HG03575 (cell line): ENCODE data around the gene PLEKHA6.

ENCODE experiments used
- ATAC-seq: cut with Tn5 transposase; IDR thresholded peaks from one replicate; pipeline ENCODE4 v1.9.1; 2021; ENCODE audit not compliant: unreplicated experiment, insufficient number of reproducible peaks, low FRiP score; ENCODE audit errors: extremely low read depth

PLEKHA6 gene

GRCh38 chr1:204190212-204191211 is 169.2 kb downstream of the PLEKHA6 start:
- no peak for ATAC-seq

- ATAC-seq, result no peak
Measured at GRCh38 chr1:204188959-204189639, 170.6 kb downstream of the PLEKHA6 start.

- ATAC-seq, result no peak
Measured at GRCh38 chr1:204186597-204186996, 173.1 kb downstream of the PLEKHA6 start.

GRCh38 chr1:204181116-204181515 is 178.6 kb downstream of the PLEKHA6 start:
- no peak for ATAC-seq

- ATAC-seq, result no peak
Measured at GRCh38 chr1:204180133-204180532, 179.6 kb downstream of the PLEKHA6 start.

GRCh38 chr1:204178487-204179281 is 181.0 kb downstream of the PLEKHA6 start:
- ATAC-seq, result no peak

- no peak for ATAC-seq
Measured at GRCh38 chr1:204177133-204177532, 182.6 kb downstream of the PLEKHA6 start.

- no peak for ATAC-seq
Measured at GRCh38 chr1:204176049-204176448, 183.7 kb downstream of the PLEKHA6 start.

GRCh38 chr1:204174958-204175357 is 184.8 kb downstream of the PLEKHA6 start:
- ATAC-seq, result no peak

- no peak for ATAC-seq
Measured at GRCh38 chr1:204172404-204173029, 187.2 kb downstream of the PLEKHA6 start.

GRCh38 chr1:204171751-204172178 is 188.0 kb downstream of the PLEKHA6 start:
- no peak for ATAC-seq

- ATAC-seq, result no peak
Measured at GRCh38 chr1:204170494-204171155, 189.1 kb downstream of the PLEKHA6 start.

- no peak for ATAC-seq
Measured at GRCh38 chr1:204169858-204170257, 189.9 kb downstream of the PLEKHA6 start.
